Uterus (tissue), 2 donors: ENCODE measurements around the gene PTS.
"Not testable (repeated sequence)": the region's sequence is repeated elsewhere in the genome, so short reads cannot be mapped to it uniquely, and the experiment has no call there.

Experiments used
- CTCF ChIP-seq, 4 experiments: fragments of 200-600 bp in 2 of 4; fragments of 450-650 bp in 2 of 4; sonication (generic) in 2 of 4; IDR thresholded peaks; one replicate each; pipeline ENCODE4 v1.5.1; 2016 to 2019; ENCODE audit warnings: antibody characterized with exemption in 4 of 4, mild to moderate bottlenecking in 2 of 4, moderate library complexity in 1 of 4
- POLR2A ChIP-seq, 2 donors: fragments of 450-650 bp; IDR thresholded peaks; one replicate each; pipeline ENCODE4 v1.6.1; 2016; ENCODE audit warnings: antibody characterized with exemption in 2 of 2, mild to moderate bottlenecking in 1 of 2, moderate library complexity in 1 of 2

- TF ChIP-seq POLR2A, CTCF (IDR thresholded peaks at IDR 0.05): not testable (repeated sequence)
These were observed 31.1 kb upstream of the PTS start for GRCh38 chr11:112195113-112195512.
